Prostate gland (tissue), 2 donors: ENCODE measurements around the gene SLC22A3. TPM values are rescaled to one million over a fixed set of nuclear protein-coding genes. Genes with fewer than 3 reads are reported as not detected.

ENCODE experiments used
- DNase-seq: peaks from one replicate; pipeline ENCODE4 v3.0.0-alpha.2; 2019; ENCODE audit warnings: low spot score
- H3K27ac ChIP-seq, 2 donors: fragments of 200-600 bp; sonication (generic); 2 replicates each; pipeline ENCODE4 v1.5.1; 2017 to 2019
- H3K27me3 ChIP-seq: fragments of 200-600 bp; sonication (generic); replicated peaks from 2 replicates; pipeline ENCODE4 v1.5.1; 2019; ENCODE audit not compliant: insufficient read depth
- H3K36me3 ChIP-seq, 2 donors: fragments of 200-600 bp; sonication (generic); 1 replicate in 1 of 2; 2 replicates in 1 of 2; pipeline versions ENCODE4 v1.5.1 to v1.8.1; 2017 to 2019
- H3K4me1 ChIP-seq: fragments of 200-600 bp; sonication (generic); replicated peaks from 2 replicates; pipeline ENCODE4 v1.5.1; 2019
- H3K4me3 ChIP-seq, 2 donors: fragments of 200-600 bp; sonication (generic); 2 replicates each; pipeline ENCODE4 v1.5.1; 2017 to 2019
- H3K9me3 ChIP-seq: fragments of 200-600 bp; sonication (generic); 2 replicates; pipeline ENCODE4 v1.5.1; 2017
- POLR2A ChIP-seq: fragments of 450-650 bp; IDR thresholded peaks from one replicate; pipeline ENCODE4 v1.6.1; 2016; ENCODE audit warnings: antibody characterized with exemption, mild to moderate bottlenecking
- POLR2AphosphoS5 ChIP-seq: sonication (generic); formaldehyde crosslinking; IDR thresholded peaks from one replicate; pipeline ENCODE4 v1.6.1; 2017; ENCODE audit warnings: antibody characterized with exemption
- WGBS: methylation state at CpG from one replicate; pipeline ENCODE4 v1.1.5; 2018; 5-methylcytosine and 5-hydroxymethylcytosine counted together
- intact Hi-C: fragments of 100-400 bp; cut with DNase I; formaldehyde crosslinking; loops from one replicate; pipeline ENCODE4 v1.14.2; 2022
- total RNA-seq, 2 donors: library from RNA; depleted of rRNA; stranded (reverse); fragments of >200 nt; gene quantifications; one replicate each; pipeline ENCODE4 v1.1.0, GENCODE V29; 2016
- TF ChIP-seq, protein P1 (sequence below), 4 experiments: fragments of 200-600 bp in 2 of 4; fragments of 450-650 bp in 2 of 4; sonication (generic) in 2 of 4; IDR thresholded peaks; 1 replicate in 3 of 4; 2 replicates in 1 of 4; pipeline ENCODE4 v1.5.1; 2016 to 2019; ENCODE audit warnings: antibody characterized with exemption in 4 of 4, mild to moderate bottlenecking in 2 of 4, moderate library complexity in 2 of 4

The SLC22A3 gene
- total RNA-seq, 2 donors from 2014 or later = 50.2 to 118 TPM

GRCh38 chr6:160329188-160329587, 19.0 kb upstream of the SLC22A3 start:
- DNase-seq = no peak
- H3K27me3 ChIP-seq = no peaks in the 10 kb centered on the region
- H3K9me3 ChIP-seq = no peaks in the 10 kb centered on the region
- no peaks in the 10 kb centered on the region for H3K4me1 ChIP-seq
- TF ChIP-seq, protein P1, sequence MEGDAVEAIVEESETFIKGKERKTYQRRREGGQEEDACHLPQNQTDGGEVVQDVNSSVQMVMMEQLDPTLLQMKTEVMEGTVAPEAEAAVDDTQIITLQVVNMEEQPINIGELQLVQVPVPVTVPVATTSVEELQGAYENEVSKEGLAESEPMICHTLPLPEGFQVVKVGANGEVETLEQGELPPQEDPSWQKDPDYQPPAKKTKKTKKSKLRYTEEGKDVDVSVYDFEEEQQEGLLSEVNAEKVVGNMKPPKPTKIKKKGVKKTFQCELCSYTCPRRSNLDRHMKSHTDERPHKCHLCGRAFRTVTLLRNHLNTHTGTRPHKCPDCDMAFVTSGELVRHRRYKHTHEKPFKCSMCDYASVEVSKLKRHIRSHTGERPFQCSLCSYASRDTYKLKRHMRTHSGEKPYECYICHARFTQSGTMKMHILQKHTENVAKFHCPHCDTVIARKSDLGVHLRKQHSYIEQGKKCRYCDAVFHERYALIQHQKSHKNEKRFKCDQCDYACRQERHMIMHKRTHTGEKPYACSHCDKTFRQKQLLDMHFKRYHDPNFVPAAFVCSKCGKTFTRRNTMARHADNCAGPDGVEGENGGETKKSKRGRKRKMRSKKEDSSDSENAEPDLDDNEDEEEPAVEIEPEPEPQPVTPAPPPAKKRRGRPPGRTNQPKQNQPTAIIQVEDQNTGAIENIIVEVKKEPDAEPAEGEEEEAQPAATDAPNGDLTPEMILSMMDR (IDR thresholded peaks at IDR 0.05) = no peak
- TF ChIP-seq POLR2AphosphoS5 = no peak
- TF ChIP-seq POLR2A = no peak
- no peak overlapping the region for H3K27ac ChIP-seq
- no peak overlapping the region for H3K4me3 ChIP-seq
- H3K36me3 ChIP-seq = no peaks in the 10 kb centered on the region
- 80% methylated on average over 7 of the region's 7 CpGs for WGBS
- intact Hi-C loops = no loop called here

GRCh38 chr6:160330619-160331018, 17.6 kb upstream of the SLC22A3 start:
- Histone ChIP-seq H3K27ac (no peak overlapping the region), H3K36me3 (no peaks in the 10 kb centered on the region), H3K27me3 (no peaks in the 10 kb centered on the region), H3K9me3 (no peaks in the 10 kb centered on the region), H3K4me3 (no peak overlapping the region), H3K4me1 (no peaks in the 10 kb centered on the region)
- intact Hi-C loops = no loop called here
- no peak for DNase-seq
- 48% methylated on average over 5 of the region's 5 CpGs for WGBS
- no peak for TF ChIP-seq POLR2AphosphoS5

DNA sequence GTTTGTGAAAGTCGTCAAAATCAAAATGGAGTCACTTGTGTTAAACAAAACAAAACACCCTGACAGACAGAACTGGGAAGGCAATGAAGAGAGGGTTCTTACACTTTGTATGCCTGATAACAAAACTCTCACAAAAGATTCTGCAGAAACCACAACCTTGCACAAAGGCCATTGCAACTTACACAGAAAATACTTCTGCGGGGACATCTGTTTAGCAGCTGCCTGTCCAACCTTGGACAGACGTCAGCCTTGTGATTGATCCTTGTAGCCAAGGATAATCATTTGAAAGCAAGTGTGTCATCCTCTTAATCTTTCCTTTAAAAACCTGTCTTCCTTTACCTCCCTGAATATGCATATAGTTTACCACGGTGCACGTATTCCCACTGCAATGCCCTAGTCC, 17.0 kb upstream of the SLC22A3 start:
- intact Hi-C loops = no loop called here
- no peaks in the 10 kb centered on the region for H3K27me3 ChIP-seq
- WGBS = 81% methylated on average over 5 of the region's 5 CpGs

DNA sequence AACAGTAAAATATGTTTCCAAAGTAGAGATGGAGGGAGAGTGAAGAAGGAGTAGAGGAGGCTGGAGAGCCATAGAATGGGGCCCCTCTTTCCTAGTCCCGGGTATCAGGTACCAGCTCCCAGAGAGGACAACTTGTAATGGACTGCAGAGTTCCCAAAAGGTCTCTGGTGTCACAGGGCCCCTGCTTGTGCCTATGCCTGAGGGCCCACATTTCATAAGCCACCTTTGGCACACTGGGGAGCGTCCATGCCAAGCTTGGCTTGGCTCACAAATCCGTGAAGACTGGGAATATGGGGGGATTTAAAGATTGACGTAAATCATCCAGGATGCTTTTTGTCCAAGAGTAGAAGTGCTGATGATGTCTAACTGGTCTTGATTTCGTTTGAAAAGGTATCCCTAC, 16.4 kb upstream of the SLC22A3 start:
- H3K4me3 ChIP-seq = no peak overlapping the region
- intact Hi-C loops = no loop called here
- no peaks in the 10 kb centered on the region for H3K36me3 ChIP-seq
- DNase-seq = no peak
- TF ChIP-seq, protein P1 (IDR thresholded peaks at IDR 0.05) = no peak
- TF ChIP-seq POLR2A (no peak), POLR2AphosphoS5 (no peak)
- no peaks in the 10 kb centered on the region for H3K4me1 ChIP-seq
- H3K27ac ChIP-seq = no peak overlapping the region
- WGBS = 57% methylated on average over 5 of the region's 5 CpGs
- H3K9me3 ChIP-seq = no peaks in the 10 kb centered on the region
- H3K27me3 ChIP-seq = no peaks in the 10 kb centered on the region

More for the DNA sequence above, 17.0 kb upstream of the SLC22A3 start:
- Histone ChIP-seq H3K36me3 (no peaks in the 10 kb centered on the region), H3K4me1 (no peaks in the 10 kb centered on the region), H3K4me3 (no peak overlapping the region), H3K9me3 (no peaks in the 10 kb centered on the region), H3K27ac (no peak overlapping the region)
- no peak for DNase-seq
- TF ChIP-seq, protein P1 (IDR thresholded peaks at IDR 0.05) = no peak
- TF ChIP-seq POLR2AphosphoS5 (no peak), POLR2A (no peak)

- DNase-seq = no peak
- TF ChIP-seq, protein P1 (IDR thresholded peaks at IDR 0.05) = no peak
- TF ChIP-seq POLR2A (no peak), POLR2AphosphoS5 (no peak)
- Histone ChIP-seq H3K4me3 (no peak overlapping the region), H3K27me3 (no peaks in the 10 kb centered on the region), H3K27ac (no peak overlapping the region), H3K36me3 (no peaks in the 10 kb centered on the region), H3K9me3 (no peaks in the 10 kb centered on the region), H3K4me1 (no peaks in the 10 kb centered on the region)
- 86% methylated on average over 3 of the region's 3 CpGs for WGBS
- intact Hi-C loops = no loop called here
Observed at GRCh38 chr6:160333101-160333500, 15.1 kb upstream of the SLC22A3 start.
